Endothelial cell of umbilical vein (primary cell): ENCODE measurements around the gene PAK4. TPM values are rescaled to one million over a fixed set of nuclear protein-coding genes. Genes with fewer than 3 reads are reported as not detected.
A peak's percentile ranks its signal among the peaks of the same experiment; 100 is the strongest.

Experiments used
- BruUV-seq: library from RNA; stranded (reverse); fragments of 400-500 nt; replicated peaks from 2 replicates; lab custom pipeline; 2021; lab: Mats Ljungman, UMichigan
- CTCF ChIA-PET: fragments of 300-600, 350-600 bp; sonication (Branson Sonifier 250); formaldehyde crosslinking; loops from one replicate; lab custom pipeline; 2021; ENCODE audit warnings: antibody characterized with exemption, inconsistent platforms; lab: Charles Lee
- POLR2A ChIA-PET: fragments of 300-600, 350-600 bp; sonication (Branson Sonifier 250); formaldehyde crosslinking; loops from one replicate; lab custom pipeline; 2021; ENCODE audit warnings: antibody characterized with exemption, inconsistent platforms; lab: Charles Lee
- DNase-seq: peaks from one replicate; pipeline ENCODE4 v3.0.0-alpha.2; 2011; ENCODE audit warnings: low read depth, low spot score
- FAIRE-seq: peaks from 2 replicates; lab custom pipeline; 2011; peaks lifted over from hg19 to GRCh38; lab: Jason Lieb, UNC
- H2AFZ ChIP-seq: 2 replicates; pipeline ENCODE4 v1.6.0; 2012; ENCODE audit warnings: low read depth, low read length, control low read depth, inconsistent platforms
- H3K27ac ChIP-seq: 2 replicates; pipeline ENCODE4 v1.5.1; 2011; ENCODE audit warnings: low read depth, mild to moderate bottlenecking, control low read depth, low read length, moderate library complexity; ENCODE audit not compliant: insufficient read depth
- H3K27me3 ChIP-seq, 2 experiments: 2 replicates each; pipeline versions ENCODE4 v1.6.0 to v1.6.1; 2011; ENCODE audit warnings: low read length in 2 of 2, mixed read lengths in 1 of 2; ENCODE audit not compliant: control insufficient read depth in 2 of 2, insufficient read depth in 2 of 2
- H3K36me3 ChIP-seq, 2 experiments: 2 replicates in 1 of 2; 3 replicates in 1 of 2; pipeline ENCODE4 v1.5.1; 2011; ENCODE audit warnings: low read length in 2 of 2, mild to moderate bottlenecking in 1 of 2, moderate library complexity in 1 of 2; ENCODE audit not compliant: control insufficient read depth in 2 of 2, insufficient read depth in 2 of 2; ENCODE audit errors: extremely low read depth in 1 of 2
- H3K4me1 ChIP-seq: 3 replicates; pipeline ENCODE4 v1.5.1; 2011; ENCODE audit warnings: mild to moderate bottlenecking, low read length; ENCODE audit not compliant: control insufficient read depth, insufficient read depth; ENCODE audit errors: extremely low read depth
- H3K4me2 ChIP-seq: 2 replicates; pipeline ENCODE4 v1.6.1; 2011; ENCODE audit warnings: low read length, control low read depth, mixed read lengths; ENCODE audit not compliant: insufficient read depth
- H3K4me3 ChIP-seq, 3 experiments: fragments of 200-600 bp in 1 of 3; sonication (generic), shearing (Covaris generic) in 1 of 3; replicated peaks in 1 of 3; 2 replicates each; pipeline ENCODE4 v1.5.1; 2011 to 2016; ENCODE audit warnings: control low read depth in 3 of 3, low read length in 3 of 3, mild to moderate bottlenecking in 2 of 3, inconsistent platforms in 1 of 3, low read depth in 1 of 3, moderate library complexity in 1 of 3; ENCODE audit not compliant: insufficient read depth in 1 of 3
- H3K79me2 ChIP-seq: 2 replicates; pipeline ENCODE4 v1.6.0; 2012; ENCODE audit warnings: low read length, inconsistent platforms; ENCODE audit not compliant: control insufficient read depth, insufficient read depth
- H3K9ac ChIP-seq: replicated peaks from 2 replicates; pipeline ENCODE3; 2011; ENCODE audit warnings: low read length, control low read depth; ENCODE audit not compliant: insufficient read depth; ENCODE audit errors: extremely low read depth
- H3K9me1 ChIP-seq: replicated peaks from 3 replicates; pipeline ENCODE4 v1.6.0; 2011; ENCODE audit warnings: mild to moderate bottlenecking, low read length; ENCODE audit not compliant: control insufficient read depth, insufficient read depth; ENCODE audit errors: extremely low read depth
- H3K9me3 ChIP-seq: replicated peaks from 2 replicates; pipeline ENCODE4 v1.5.1; 2012; ENCODE audit warnings: low read length, inconsistent platforms; ENCODE audit not compliant: control insufficient read depth, insufficient read depth
- H4K20me1 ChIP-seq: replicated peaks from 2 replicates; pipeline ENCODE3; 2011; ENCODE audit warnings: mild to moderate bottlenecking, low read length; ENCODE audit not compliant: control insufficient read depth, insufficient read depth; ENCODE audit errors: extremely low read depth
- CTCF ChIP-seq, 2 donors: IDR thresholded peaks; 1 replicate in 1 of 2; 2 replicates in 1 of 2; pipeline ENCODE4 v1.5.1; 2011; ENCODE audit warnings: low read length in 2 of 2, mild to moderate bottlenecking in 2 of 2, moderate library complexity in 2 of 2, control low read depth in 1 of 2, inconsistent platforms in 1 of 2, low read depth in 1 of 2; ENCODE audit not compliant: insufficient read depth in 1 of 2; ENCODE audit errors: extremely low read depth in 1 of 2
- EZH2 ChIP-seq: IDR thresholded peaks from 2 replicates; pipeline ENCODE4 v1.6.1; 2012; ENCODE audit warnings: borderline replicate concordance, low read depth, mild to moderate bottlenecking, moderate library complexity, low read length, inconsistent platforms; ENCODE audit not compliant: severe bottlenecking
- FOS ChIP-seq: IDR thresholded peaks from 2 replicates; pipeline ENCODE4 v1.6.1; 2011; ENCODE audit warnings: mild to moderate bottlenecking, low read length, moderate library complexity, borderline replicate concordance; ENCODE audit not compliant: insufficient read depth
- GATA2 ChIP-seq: IDR thresholded peaks from 2 replicates; pipeline ENCODE4 v1.7.0; 2011; ENCODE audit warnings: low read depth, mild to moderate bottlenecking, moderate library complexity, mixed read lengths, low read length; ENCODE audit not compliant: insufficient read length, insufficient read depth
- JUN ChIP-seq: IDR thresholded peaks from 2 replicates; pipeline ENCODE4 v1.6.1; 2011; ENCODE audit warnings: borderline replicate concordance, low read depth; ENCODE audit not compliant: insufficient read length, insufficient read depth
- MAX ChIP-seq: IDR thresholded peaks from 2 replicates; pipeline ENCODE4 v1.6.1; 2011; ENCODE audit not compliant: insufficient read depth, insufficient read length
- MYC ChIP-seq: IDR thresholded peaks from one replicate; pipeline ENCODE4 v1.6.1; 2011; ENCODE audit warnings: mild to moderate bottlenecking, low read depth, low read length
- POLR2A ChIP-seq: IDR thresholded peaks from 2 replicates; pipeline ENCODE4 v1.6.1; 2012; ENCODE audit warnings: low read depth, mild to moderate bottlenecking, control low read depth, low read length
- POLR2AphosphoS5 ChIP-seq: IDR thresholded peaks from 2 replicates; pipeline ENCODE4 v1.6.1; 2012; ENCODE audit warnings: low read depth, mild to moderate bottlenecking, control low read depth, low read length, moderate library complexity; ENCODE audit not compliant: insufficient read depth
- dilution Hi-C: fragments of 300-500 bp; cut with MboI; formaldehyde crosslinking; loops from one replicate; pipeline ENCODE4 v1.15.0; 2019; ENCODE audit warnings: low sequenced_read_pairs; ENCODE audit not compliant: extremely low pct_ligation_motif_present
- intact Hi-C: fragments of 100-400 bp; cut with micrococcal nuclease; formaldehyde crosslinking; loops from one replicate; pipeline ENCODE4 v1.10.0; 2022
- polyA plus RNA-seq, 4 experiments: library from polyadenylated mRNA; depleted of rRNA in 3 of 4; stranded (reverse) in 3 of 4; unstranded in 1 of 4; fragments of >200 nt; gene quantifications; 2 replicates each; pipeline versions ENCODE4 v1.2.1 to v1.2.3, GENCODE V29; 2011 to 2012; ENCODE audit warnings: missing spikeins in 1 of 4
- total RNA-seq: library from RNA; stranded (reverse); gene quantifications from 2 replicates; pipeline ENCODE4 v1.2.3, GENCODE V29; 2021

The PAK4 gene
- total and polyA plus RNA-seq, 2 donors (not counting 3 experiments of a cell fraction or from before 2014, with no cell fraction given), result 39.8 to 55.4 TPM

DNA sequence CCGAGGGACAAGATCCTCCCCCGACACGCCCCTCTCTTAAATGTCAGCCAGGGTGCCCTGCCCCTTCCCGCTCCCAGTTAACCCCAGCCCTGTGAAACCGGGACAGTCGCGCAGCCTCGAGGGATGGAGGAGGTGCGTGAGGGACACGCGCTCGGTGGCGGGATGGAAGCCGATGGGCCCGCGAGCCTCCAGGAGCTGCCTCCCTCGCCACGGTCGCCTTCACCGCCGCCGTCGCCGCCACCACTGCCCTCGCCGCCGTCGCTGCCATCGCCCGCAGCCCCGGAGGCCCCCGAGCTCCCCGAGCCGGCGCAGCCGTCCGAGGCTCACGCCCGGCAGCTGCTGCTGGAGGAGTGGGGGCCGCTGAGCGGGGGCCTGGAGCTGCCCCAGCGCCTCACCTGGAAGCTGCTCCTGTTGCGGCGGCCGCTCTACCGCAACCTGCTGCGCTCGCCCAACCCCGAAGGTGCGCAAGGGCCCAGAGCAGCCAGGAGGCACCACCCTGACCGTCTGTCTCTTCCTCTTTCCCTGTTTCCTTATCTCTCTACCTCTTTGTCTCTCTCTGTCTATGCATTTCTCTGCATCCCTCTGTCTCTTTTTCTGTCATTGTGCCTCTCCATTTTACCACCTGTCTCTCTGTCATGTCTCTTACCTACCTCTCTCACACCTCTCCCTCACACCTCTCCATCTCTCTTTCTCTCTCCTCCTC lies 71.4 kb downstream of the PAK4 start, which contains the start of gene NCCRP1:
Gene NCCRP1, plus strand, starts transcription at position 105 of the 703 bp plus-strand sequence. Its CDS starts 19 bp downstream, at position 124.
- Histone ChIP-seq H3K27ac (no peak within 1 kb of the TSS), H3K4me2 (no peak within 1 kb of the TSS), H2AFZ (no peak within 1 kb of the TSS), H3K4me1 (no peaks in the 10 kb centered on the region), H3K9ac (no peak within 1 kb of the TSS), H3K9me1 (no peaks in the 10 kb centered on the region), H3K4me3 (no peak within 1 kb of the TSS), H3K36me3 (no peaks in the 10 kb centered on the region), H4K20me1 (no peaks in the 10 kb centered on the region), H3K79me2 (no peaks in the 10 kb centered on the region), H3K27me3 (peaks cover 30 to 31% of the 10 kb centered on the region in 2 experiments), H3K9me3 (no peaks in the 10 kb centered on the region)
- no peak for FAIRE-seq
- BruUV-seq, result no TSS peak
- dilution Hi-C loops, result no loop called here
- no peak for DNase-seq
- CTCF ChIA-PET, result interaction anchor here (1.0 to 1.1 kb wide), 2 partner anchors 75 to 131 kb away, joined by 3 to 6 read pairs; no protein-coding TSS in a partner anchor
- TF ChIP-seq EZH2 (peak; percentile 79), GATA2 (no peak)
- intact Hi-C loops, result loop anchor here (5.0 kb wide), 1 partner anchor 145 kb away; no protein-coding TSS in a partner anchor
- POLR2A ChIA-PET, result no interaction called here

- peaks cover 29 to 35% of the 10 kb centered on the region in 2 experiments for H3K27me3 ChIP-seq
- no peaks in the 10 kb centered on the region for H4K20me1 ChIP-seq
- BruUV-seq, result no TSS peak
- ChIA-PET POLR2A (no interaction called here), CTCF (interaction anchor here (0.7 to 1.0 kb wide), 2 partner anchors 18 to 76 kb away, joined by 3 to 6 read pairs; no protein-coding TSS in a partner anchor)
- H2AFZ ChIP-seq, result no peak overlapping the region
- no peaks in the 10 kb centered on the region for H3K79me2 ChIP-seq
- H3K4me2 ChIP-seq, result no peak overlapping the region
- FAIRE-seq (no peak), DNase-seq (no peak)
- intact Hi-C loops, result loop anchor here (5.0 kb wide), 1 partner anchor 146 kb away; no protein-coding TSS in a partner anchor
- no peaks in the 10 kb centered on the region for H3K36me3 ChIP-seq
- no peaks in the 10 kb centered on the region for H3K4me1 ChIP-seq
- H3K9ac ChIP-seq, result no peak overlapping the region
- H3K4me3 ChIP-seq, result no peak overlapping the region
- TF ChIP-seq MYC (no peak), MAX (no peak), GATA2 (no peak), POLR2A (no peak), POLR2AphosphoS5 (no peak), EZH2 (no peak), JUN (no peak), CTCF (IDR thresholded peaks at IDR 0.05; ENCODE audit: extremely low read depth in 1 of 2, insufficient read depth in 1 of 2, low read depth in 1 of 2, low read length in 2 of 2) (no peak), FOS (no peak)
- no peaks in the 10 kb centered on the region for H3K9me3 ChIP-seq
- H3K27ac ChIP-seq, result no peak overlapping the region
- dilution Hi-C loops, result no loop called here
- H3K9me1 ChIP-seq, result no peaks in the 10 kb centered on the region
Measured at GRCh38 chr19:39197808-39198207, 72.2 kb downstream of the PAK4 start.
